Activated CD8-positive, alpha-beta memory T cell treated with anti-CD3 and anti-CD28 coated beads for 4 hours (primary cell): ENCODE data around the gene MAEA.
A peak's percentile ranks its signal among the peaks of the same experiment; 100 is the strongest.

Experiments
- DNase-seq, 2 donors: peaks; one replicate each; pipeline ENCODE4 v3.0.0-alpha.2; 2020; ENCODE audit warnings: low read depth in 2 of 2

The MAEA gene

DNA sequence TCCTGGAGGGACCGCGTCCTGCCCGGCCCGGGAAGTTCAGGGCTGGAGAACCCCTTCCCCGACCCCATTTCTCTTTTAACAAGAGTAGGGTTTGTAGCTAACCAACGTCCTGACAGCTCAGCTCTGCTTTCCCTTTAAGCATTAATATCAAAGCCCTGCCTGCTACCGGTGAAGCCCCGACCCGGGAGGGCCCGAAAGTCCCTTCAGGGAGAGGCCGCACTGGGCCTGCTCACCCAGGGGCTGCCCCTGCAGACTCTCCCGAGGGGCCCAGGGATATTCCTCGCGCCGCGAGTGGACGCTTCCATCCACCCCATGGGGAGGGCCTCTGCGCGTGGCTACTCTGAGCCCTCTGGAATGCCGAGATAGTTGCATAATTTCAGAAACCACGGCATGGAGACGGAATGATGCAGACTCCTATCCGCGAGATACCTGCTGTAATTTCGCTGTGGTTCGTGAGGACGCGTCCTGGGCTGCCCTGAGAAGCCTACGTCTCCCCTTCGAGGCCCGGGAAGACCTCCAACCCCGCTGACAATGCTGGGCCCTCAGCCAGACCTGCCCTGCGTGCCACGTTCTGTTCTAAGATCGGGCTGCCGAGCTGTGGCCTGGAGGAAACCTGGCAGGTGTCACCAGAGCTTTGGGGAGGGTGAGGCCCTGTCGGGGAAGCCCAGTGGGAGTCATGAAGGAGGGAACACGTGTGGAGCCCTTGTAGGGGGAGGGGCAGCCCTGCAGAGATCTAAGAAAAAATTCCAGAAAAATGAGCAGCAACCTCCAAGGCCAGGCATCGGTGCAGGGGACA, 39.8 kb upstream of the MAEA start:
- peak in 1 of 2 donors; percentile 19 for DNase-seq

- no peak for DNase-seq
Observed at GRCh38 chr4:1250527-1250812, 39.2 kb upstream of the MAEA start.

GRCh38 chr4:1250921-1251772, 38.5 kb upstream of the MAEA start:
- DNase-seq, result no peak

DNA sequence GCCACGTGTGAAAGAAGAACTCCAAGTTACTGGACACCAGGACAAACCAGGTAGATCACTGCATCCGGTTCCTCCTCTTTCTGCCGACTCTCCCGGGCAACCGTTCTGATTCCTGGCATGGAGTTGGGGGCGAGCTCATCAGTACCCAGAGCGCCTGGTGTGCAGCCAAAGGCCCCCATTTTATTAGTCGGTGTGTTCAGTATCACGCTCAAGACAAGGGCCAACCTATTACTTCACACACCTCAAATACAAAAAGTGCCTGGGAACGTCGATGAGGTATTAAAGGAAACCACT, 38.0 kb upstream of the MAEA start:
- DNase-seq, result no peak

DNA sequence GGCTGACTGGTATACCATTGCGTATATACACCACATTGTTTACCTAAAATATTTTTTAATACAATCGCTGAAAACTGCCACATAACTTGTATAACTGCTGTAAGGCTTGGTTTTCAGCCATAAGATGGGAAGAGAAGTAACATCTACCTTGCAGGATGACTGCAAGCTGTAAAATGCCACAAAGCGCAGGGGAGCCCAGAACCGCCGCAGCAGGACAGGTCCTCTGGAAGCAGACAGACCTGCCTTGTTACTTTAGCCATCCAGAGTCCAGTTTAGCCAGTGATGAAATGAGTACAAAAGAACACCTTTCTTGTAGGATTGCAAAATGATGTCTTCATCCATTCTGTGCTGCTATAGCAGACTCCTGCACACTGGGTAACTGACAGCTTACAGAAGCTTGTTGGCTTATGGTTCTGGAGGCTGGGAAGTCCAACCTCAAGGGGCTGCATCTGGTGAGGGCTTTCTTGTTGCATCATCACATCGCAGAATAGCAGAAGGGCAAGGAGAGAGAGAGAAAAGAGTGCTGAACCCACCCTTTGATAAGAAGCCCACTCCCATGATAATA, 36.7 kb upstream of the MAEA start:
- DNase-seq, result no peak

- DNase-seq, result no peak
Observed at GRCh38 chr4:1253831-1254230, 35.9 kb upstream of the MAEA start.

- no peak for DNase-seq
Observed at GRCh38 chr4:1255151-1255550, 34.5 kb upstream of the MAEA start.

- no peak for DNase-seq
Observed at GRCh38 chr4:1255699-1256098, 34.0 kb upstream of the MAEA start.

DNA sequence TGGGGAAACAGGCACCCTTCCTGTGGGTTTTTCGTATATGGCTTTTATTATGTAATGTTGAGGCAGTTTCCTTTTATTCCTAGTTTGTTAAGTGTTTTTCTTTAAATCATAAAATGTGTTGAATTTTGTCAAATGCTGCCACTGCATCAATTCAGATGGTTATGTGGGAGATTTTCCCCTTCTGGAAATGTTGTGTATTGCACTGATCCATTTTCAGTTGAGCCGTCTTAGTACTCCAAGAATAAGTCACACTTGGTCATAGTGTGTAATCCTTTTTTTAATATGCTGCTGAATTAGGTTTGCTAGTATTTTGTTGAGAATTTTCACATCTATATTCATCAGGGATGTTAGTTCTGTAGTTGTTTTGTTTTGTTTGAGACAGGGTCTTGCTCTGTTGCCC, 31.2 kb upstream of the MAEA start:
- no peak for DNase-seq

- no peak for DNase-seq
Observed at GRCh38 chr4:1259966-1260365, 29.7 kb upstream of the MAEA start.

DNA sequence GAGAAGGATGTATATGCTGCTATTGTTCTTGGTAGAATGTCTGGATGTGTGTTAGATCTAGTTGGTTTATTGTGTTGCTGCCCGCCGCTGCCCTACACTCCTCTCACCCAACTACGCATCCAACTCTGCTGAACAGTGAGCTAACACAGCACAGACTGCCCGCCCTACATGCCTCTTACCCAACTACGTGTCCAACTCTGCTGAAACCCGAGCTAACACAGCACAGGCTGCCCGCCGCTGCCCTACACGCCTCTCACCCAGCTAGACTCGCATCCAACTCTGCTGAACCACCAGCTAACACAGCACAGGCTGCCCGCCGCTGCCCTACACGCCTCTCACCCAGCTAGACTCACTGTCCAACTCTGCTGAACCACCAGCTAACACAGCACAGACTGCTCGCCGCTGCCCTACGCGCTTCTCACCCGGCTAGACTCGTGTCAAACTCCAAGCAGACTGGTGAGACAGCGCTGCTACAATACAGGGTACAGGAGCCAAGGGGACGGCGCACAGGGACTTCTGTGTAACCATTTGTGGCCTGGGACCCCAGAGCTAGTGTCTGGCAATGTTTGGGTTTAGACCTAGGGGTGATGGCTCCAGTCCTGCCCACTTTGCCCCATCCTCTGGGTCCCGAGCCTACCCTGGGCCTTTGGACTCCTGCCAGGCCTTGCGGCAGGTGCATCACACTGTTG, 29.1 kb upstream of the MAEA start:
- DNase-seq, result no peak

- no peak for DNase-seq
Observed at GRCh38 chr4:1261107-1261928, 28.4 kb upstream of the MAEA start.

DNA sequence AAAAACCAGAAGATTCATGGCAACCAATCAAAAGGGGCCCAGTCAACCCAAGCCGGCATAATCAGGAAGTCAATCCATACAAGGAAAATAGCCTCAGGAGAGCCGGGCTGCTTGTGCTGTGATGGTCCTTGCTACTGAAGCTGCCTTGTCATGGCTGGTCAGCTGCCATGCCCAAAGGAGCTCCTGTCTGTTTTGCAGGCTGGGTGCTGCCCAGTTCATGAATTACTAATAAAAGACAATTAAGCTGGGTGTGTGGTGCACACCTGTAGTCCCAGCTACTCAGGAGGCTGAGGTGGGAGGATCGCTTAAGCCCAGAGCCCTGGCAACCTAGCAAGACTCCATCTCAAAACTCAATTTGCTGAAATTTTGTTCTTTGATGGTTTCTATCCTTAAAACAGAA, 24.7 kb upstream of the MAEA start:
- DNase-seq, result no peak

GRCh38 chr4:1265351-1265750, 24.3 kb upstream of the MAEA start:
- no peak for DNase-seq

GRCh38 chr4:1266881-1267763, 22.6 kb upstream of the MAEA start:
- no peak for DNase-seq

- no peak for DNase-seq
Observed at GRCh38 chr4:1269209-1269608, 20.5 kb upstream of the MAEA start.

DNA sequence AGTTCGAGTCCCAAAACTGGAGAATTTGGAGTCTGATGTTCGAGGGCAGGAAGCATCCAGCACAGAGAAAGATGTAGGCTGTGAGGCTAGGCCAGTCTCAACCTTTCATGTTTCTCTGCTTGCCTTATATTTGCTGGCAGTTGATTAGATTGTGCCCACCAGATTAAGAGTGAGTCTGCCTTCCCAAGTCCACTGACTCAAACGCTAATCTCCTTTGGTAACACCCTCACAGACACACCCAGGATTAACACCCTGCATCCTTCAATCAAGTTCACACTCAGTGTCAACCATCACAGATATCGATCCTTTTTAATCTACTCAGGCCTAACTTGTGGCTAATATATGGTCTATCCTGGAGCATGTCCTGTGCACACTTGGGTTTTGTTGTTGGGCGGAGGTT, 18.0 kb upstream of the MAEA start:
- DNase-seq, result no peak

DNA sequence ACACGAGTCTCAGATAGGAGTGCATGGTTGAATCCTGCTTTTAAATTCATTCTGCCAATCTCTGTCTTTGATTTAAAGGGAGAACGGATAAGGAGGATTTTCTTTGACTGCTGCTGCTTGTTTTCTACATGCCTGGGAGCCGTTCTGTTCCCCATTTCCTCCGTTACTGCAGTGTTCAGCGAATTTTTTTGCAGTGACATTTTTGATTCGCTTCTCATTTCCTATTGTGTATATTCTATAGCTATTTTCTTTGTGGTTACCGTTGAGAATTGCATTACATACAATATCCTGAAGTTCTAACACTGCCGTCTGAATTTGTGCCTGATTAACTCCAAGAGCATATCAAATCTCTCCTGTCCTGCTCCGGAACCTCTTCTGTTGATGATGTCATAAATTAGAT, 14.8 kb upstream of the MAEA start:
- DNase-seq, result no peak

GRCh38 chr4:1276984-1277383, 12.7 kb upstream of the MAEA start:
- DNase-seq, result no peak
